HG02884 (cell line): ENCODE data around the gene TM9SF4.
"Not testable (repeated sequence)": the region's sequence is repeated elsewhere in the genome, so short reads cannot be mapped to it uniquely, and the experiment has no call there.

Experiments used
- ATAC-seq: cut with Tn5 transposase; IDR thresholded peaks from one replicate; pipeline ENCODE4 v1.9.1; 2021; ENCODE audit warnings: mild to moderate bottlenecking, moderate library complexity; ENCODE audit not compliant: unreplicated experiment

The TM9SF4 gene

GRCh38 chr20:32188376-32189122 lies 79.0 kb downstream of the TM9SF4 start:
- ATAC-seq, result no peak

- no peak for ATAC-seq
Measured at GRCh38 chr20:32189123-32189410, 79.6 kb downstream of the TM9SF4 start.

- ATAC-seq, result no peak
Measured at GRCh38 chr20:32189691-32190615, 80.4 kb downstream of the TM9SF4 start.

- ATAC-seq, result no peak
Measured at GRCh38 chr20:32190616-32191415, 81.3 kb downstream of the TM9SF4 start.

GRCh38 chr20:32191422-32191821 lies 81.9 kb downstream of the TM9SF4 start:
- no peak for ATAC-seq

- ATAC-seq, result no peak
Measured at GRCh38 chr20:32191873-32192272, 82.4 kb downstream of the TM9SF4 start.

- ATAC-seq, result no peak
Measured at GRCh38 chr20:32192698-32193097, 83.2 kb downstream of the TM9SF4 start.

- not testable (repeated sequence) for ATAC-seq
Measured at GRCh38 chr20:32193336-32193735, 83.8 kb downstream of the TM9SF4 start.

GRCh38 chr20:32193996-32194395 lies 84.5 kb downstream of the TM9SF4 start:
- ATAC-seq, result no peak

- no peak for ATAC-seq
Measured at GRCh38 chr20:32195581-32195980, 86.1 kb downstream of the TM9SF4 start.

- ATAC-seq, result not testable (repeated sequence)
Measured at GRCh38 chr20:32196613-32197012, 87.1 kb downstream of the TM9SF4 start.

- not testable (repeated sequence) for ATAC-seq
Measured at GRCh38 chr20:32197136-32197535, 87.6 kb downstream of the TM9SF4 start.

GRCh38 chr20:32199006-32199405 lies 89.5 kb downstream of the TM9SF4 start:
- no peak for ATAC-seq

GRCh38 chr20:32201296-32201976 lies 91.9 kb downstream of the TM9SF4 start:
- no peak for ATAC-seq

- no peak for ATAC-seq
Measured at GRCh38 chr20:32201977-32202363, 92.5 kb downstream of the TM9SF4 start.

GRCh38 chr20:32203356-32204204 lies 94.1 kb downstream of the TM9SF4 start:
- no peak for ATAC-seq

GRCh38 chr20:32204205-32205109 lies 94.9 kb downstream of the TM9SF4 start:
- ATAC-seq, result no peak

- ATAC-seq, result no peak
Measured at GRCh38 chr20:32205110-32205842, 95.8 kb downstream of the TM9SF4 start.
